SK-N-SH (cell line): ENCODE data around the gene CUL1. TPM values are rescaled to one million over a fixed set of nuclear protein-coding genes. Genes with fewer than 3 reads are reported as not detected.

ENCODE experiments used
- CTCF ChIA-PET: fragments of 300-600, 350-600 bp; formaldehyde crosslinking; extraction: SDS; loops from one replicate; lab custom pipeline; 2021; lab: Yijun Ruan, JAX
- POLR2A ChIA-PET: fragments of 350-600 bp; sonication (Branson Sonifier 250); formaldehyde crosslinking; extraction: SDS; loops from one replicate; lab custom pipeline; 2020; ENCODE audit warnings: antibody characterized with exemption, inconsistent platforms; lab: Yijun Ruan, JAX
- DNase-seq: peaks from one replicate; pipeline ENCODE4 v3.0.0; 2012
- H2AFZ ChIP-seq: fragments of 200-600 bp; sonication (generic); 2 replicates; pipeline ENCODE4 v1.8.1; 2016; ENCODE audit warnings: antibody characterized with exemption, mild to moderate bottlenecking, low read depth
- H3F3A ChIP-seq: fragments of 200-600 bp; sonication (generic); replicated peaks from 2 replicates; pipeline ENCODE3; 2016; ENCODE audit warnings: antibody characterized with exemption, mild to moderate bottlenecking; ENCODE audit not compliant: insufficient read depth
- H3K27ac ChIP-seq, 2 experiments: fragments of 200-500 bp in 1 of 2; fragments of 200-600 bp in 1 of 2; sonication (Bioruptor generic) in 1 of 2; sonication (generic), shearing (Covaris generic) in 1 of 2; 2 replicates each; pipeline versions ENCODE4 v1.5.1 to v1.6.1; 2014 to 2016; ENCODE audit warnings: low read depth in 2 of 2, inconsistent platforms in 1 of 2, low read length in 1 of 2, mild to moderate bottlenecking in 1 of 2, mixed read lengths in 1 of 2
- H3K27me3 ChIP-seq: fragments of 200-600 bp; sonication (generic), shearing (Covaris generic); 2 replicates; pipeline ENCODE4 v1.6.1; 2016; ENCODE audit warnings: mixed run types; ENCODE audit not compliant: insufficient read depth
- H3K36me3 ChIP-seq, 2 experiments: fragments of 200-500 bp in 1 of 2; fragments of 200-600 bp in 1 of 2; sonication (Bioruptor generic) in 1 of 2; sonication (generic) in 1 of 2; replicated peaks in 1 of 2; 2 replicates each; pipeline versions ENCODE3 to v1.5.1; 2014 to 2016; ENCODE audit warnings: low read length in 1 of 2, mild to moderate bottlenecking in 1 of 2; ENCODE audit not compliant: insufficient read depth in 2 of 2, control insufficient read depth in 1 of 2
- H3K4me1 ChIP-seq, 2 experiments: fragments of 200-500 bp in 1 of 2; fragments of 200-600 bp in 1 of 2; sonication (Bioruptor generic) in 1 of 2; sonication (generic), shearing (Covaris generic) in 1 of 2; 2 replicates each; pipeline versions ENCODE4 v1.5.1 to v1.6.1; 2014 to 2016; ENCODE audit warnings: low read depth in 1 of 2, low read length in 1 of 2, mixed run types in 1 of 2; ENCODE audit not compliant: insufficient read depth in 2 of 2, control insufficient read depth in 1 of 2
- H3K4me2 ChIP-seq: fragments of 200-600 bp; sonication (generic), shearing (Covaris generic); 2 replicates; pipeline ENCODE4 v1.6.1; 2017; ENCODE audit warnings: mixed run types
- H3K4me3 ChIP-seq, 2 experiments: fragments of 200-500 bp in 1 of 2; fragments of 200-600 bp in 1 of 2; sonication (Bioruptor generic) in 1 of 2; sonication (generic), shearing (Covaris generic) in 1 of 2; 2 replicates each; pipeline versions ENCODE4 v1.5.1 to v1.8.1; 2014 to 2016; ENCODE audit warnings: low read depth in 2 of 2, inconsistent platforms in 1 of 2, low read length in 1 of 2, mild to moderate bottlenecking in 1 of 2, mixed read lengths in 1 of 2, moderate library complexity in 1 of 2
- H3K79me2 ChIP-seq: fragments of 200-600 bp; sonication (generic); 2 replicates; pipeline ENCODE4 v1.8.1; 2017; ENCODE audit warnings: mild to moderate bottlenecking; ENCODE audit not compliant: insufficient read depth
- H3K9ac ChIP-seq: fragments of 200-600 bp; sonication (generic); 2 replicates; pipeline ENCODE4 v1.6.1; 2017; ENCODE audit warnings: mixed run types
- H3K9me2 ChIP-seq: fragments of 200-600 bp; sonication (generic); 2 replicates; pipeline ENCODE4 v1.6.1; 2017; ENCODE audit warnings: mixed run types
- H3K9me3 ChIP-seq: fragments of 200-600 bp; sonication (generic); 2 replicates; pipeline ENCODE4 v1.6.1; 2017; ENCODE audit warnings: mixed run types, mild to moderate bottlenecking, moderate library complexity
- H4K20me1 ChIP-seq: fragments of 200-600 bp; sonication (generic); 2 replicates; pipeline ENCODE4 v1.6.1; 2017; ENCODE audit warnings: mild to moderate bottlenecking, mixed run types; ENCODE audit not compliant: insufficient read depth
- CHD2 ChIP-seq: fragments of 150-350 bp; IDR thresholded peaks from 2 replicates; pipeline ENCODE4 v1.6.1; 2018; ENCODE audit warnings: low read length; ENCODE audit not compliant: partially characterized antibody
- ELF1 ChIP-seq: IDR thresholded peaks from 2 replicates; pipeline ENCODE4 v1.4.0; 2012
- FOSL2 ChIP-seq: IDR thresholded peaks from 2 replicates; pipeline ENCODE4 v1.4.0; 2012; ENCODE audit warnings: low read depth, mild to moderate bottlenecking, moderate library complexity, borderline replicate concordance
- FOXJ3 ChIP-seq: sonication (generic); formaldehyde crosslinking; IDR thresholded peaks from 2 replicates; pipeline ENCODE4 v1.5.1; 2020; ENCODE audit warnings: mild to moderate bottlenecking, missing genetic modification reagents
- FOXM1 ChIP-seq: IDR thresholded peaks from 2 replicates; pipeline ENCODE4 v1.4.0; 2012; ENCODE audit warnings: low read depth, mild to moderate bottlenecking
- GABPA ChIP-seq: IDR thresholded peaks from 2 replicates; pipeline ENCODE4 v1.4.0; 2012; ENCODE audit warnings: low read depth, mild to moderate bottlenecking
- GATA2 ChIP-seq: sonication (generic); formaldehyde crosslinking; IDR thresholded peaks from 2 replicates; pipeline ENCODE4 v1.5.0; 2020; ENCODE audit warnings: mild to moderate bottlenecking, missing genetic modification reagents
- JUND ChIP-seq: IDR thresholded peaks from 2 replicates; pipeline ENCODE4 v1.4.0; 2012
- MAX ChIP-seq: IDR thresholded peaks from 2 replicates; pipeline ENCODE4 v1.4.0; 2012; ENCODE audit warnings: low read depth
- MEF2A ChIP-seq: IDR thresholded peaks from 2 replicates; pipeline ENCODE4 v1.4.0; 2012; ENCODE audit warnings: low read depth, borderline replicate concordance
- MXI1 ChIP-seq: IDR thresholded peaks from 2 replicates; pipeline ENCODE4 v1.6.1; 2012; ENCODE audit warnings: mild to moderate bottlenecking, low read depth, low read length, improper control_type of control experiment
- NFIC ChIP-seq: IDR thresholded peaks from 2 replicates; pipeline ENCODE4 v1.4.0; 2012; ENCODE audit warnings: borderline replicate concordance
- POLR2AphosphoS5 ChIP-seq: IDR thresholded peaks from 2 replicates; pipeline ENCODE4 v1.6.1; 2012; ENCODE audit warnings: low read depth, low read length
- RAD21 ChIP-seq: IDR thresholded peaks from 2 replicates; pipeline ENCODE4 v1.6.1; 2012; ENCODE audit warnings: mild to moderate bottlenecking, low read length
- RFX5 ChIP-seq: IDR thresholded peaks from 2 replicates; pipeline ENCODE4 v1.6.1; 2012; ENCODE audit warnings: mild to moderate bottlenecking, improper control_type of control experiment, low read length
- RXRA ChIP-seq: IDR thresholded peaks from 2 replicates; pipeline ENCODE4 v1.4.0; 2012; ENCODE audit warnings: low read depth, mild to moderate bottlenecking, borderline replicate concordance
- SIN3A ChIP-seq: IDR thresholded peaks from 2 replicates; pipeline ENCODE4 v1.6.1; 2012; ENCODE audit warnings: low read depth, mild to moderate bottlenecking, low read length, moderate library complexity, borderline replicate concordance
- SMC3 ChIP-seq: IDR thresholded peaks from 2 replicates; pipeline ENCODE4 v1.6.1; 2012; ENCODE audit warnings: low read depth, low read length, improper control_type of control experiment
- TAF1 ChIP-seq: IDR thresholded peaks from 2 replicates; pipeline ENCODE4 v1.6.1; 2012; ENCODE audit warnings: low read depth, mild to moderate bottlenecking, low read length, moderate library complexity, borderline replicate concordance
- TCF12 ChIP-seq: IDR thresholded peaks from 2 replicates; pipeline ENCODE4 v1.4.0; 2012
- YY1 ChIP-seq: IDR thresholded peaks from 2 replicates; pipeline ENCODE4 v1.4.0; 2012; ENCODE audit warnings: low read depth, mild to moderate bottlenecking
- WGBS: methylation state at CpG from one replicate; pipeline ENCODE4 v1.1.6; 2017; ENCODE audit warnings: low lambda C conversion rate; 5-methylcytosine and 5-hydroxymethylcytosine counted together
- polyA plus RNA-seq, 3 experiments: library from polyadenylated mRNA; depleted of rRNA; stranded (reverse); fragments of >200 nt; gene quantifications; 2 replicates each; pipeline ENCODE4 v1.2.3, GENCODE V29; 2012
- TF ChIP-seq, protein P1 (sequence below): fragments of 150-350 bp; IDR thresholded peaks from 2 replicates; pipeline ENCODE4 v1.6.1; 2016; ENCODE audit warnings: mild to moderate bottlenecking, low read depth, low read length
- TF ChIP-seq, protein P2 (sequence below): IDR thresholded peaks from 2 replicates; pipeline ENCODE4; 2012
- TF ChIP-seq, protein P3 (sequence below): IDR thresholded peaks from 2 replicates; pipeline ENCODE4 v1.4.0; 2012; ENCODE audit warnings: low read depth, borderline replicate concordance

Gene CUL1
- polyA plus RNA-seq, 1 of the 3 experiments (the other 2 are of a cell fraction): 45.2 TPM

- no peak overlapping the region for H3K9ac ChIP-seq
- ChIA-PET POLR2A (no interaction called here), CTCF (interaction anchor here (0.7 to 1.0 kb wide), 3 partner anchors 82 to 309 kb away, joined by 3 read pairs; no protein-coding TSS in a partner anchor)
- no peaks in the 10 kb centered on the region for H3K9me3 ChIP-seq
- H3F3A ChIP-seq: no peaks in the 10 kb centered on the region
- H3K4me1 ChIP-seq: no peaks in the 10 kb centered on the region
- no peaks in the 10 kb centered on the region for H3K36me3 ChIP-seq
- WGBS: 69% methylated on average over 4 of the region's 4 CpGs
- H3K4me2 ChIP-seq: no peak overlapping the region
- no peaks in the 10 kb centered on the region for H3K27me3 ChIP-seq
- no peak overlapping the region for H3K27ac ChIP-seq
- no peaks in the 10 kb centered on the region for H3K79me2 ChIP-seq
- H3K9me2 ChIP-seq: no peaks in the 10 kb centered on the region
- no peak overlapping the region for H3K4me3 ChIP-seq
- no peak for DNase-seq
- H2AFZ ChIP-seq: no peak overlapping the region
- H4K20me1 ChIP-seq: no peaks in the 10 kb centered on the region
- TF ChIP-seq CHD2 (no peak), RFX5 (no peak), SIN3A (no peak)
Observed at GRCh38 chr7:148657929-148658328, 40.8 kb upstream of the CUL1 start.

GRCh38 chr7:148661471-148661870 lies 37.2 kb upstream of the CUL1 start:
- H3K9ac ChIP-seq: no peak overlapping the region
- H3K27me3 ChIP-seq: no peaks in the 10 kb centered on the region
- H3K4me1 ChIP-seq: no peaks in the 10 kb centered on the region
- no peak overlapping the region for H3K4me2 ChIP-seq
- no peaks in the 10 kb centered on the region for H4K20me1 ChIP-seq
- ChIA-PET CTCF (no interaction called here), POLR2A (no interaction called here)
- H3K36me3 ChIP-seq: no peaks in the 10 kb centered on the region
- DNase-seq: no peak
- no peaks in the 10 kb centered on the region for H3F3A ChIP-seq
- H3K79me2 ChIP-seq: no peaks in the 10 kb centered on the region
- no peaks in the 10 kb centered on the region for H3K9me2 ChIP-seq
- H3K4me3 ChIP-seq: no peak overlapping the region
- no peak overlapping the region for H2AFZ ChIP-seq
- WGBS: 90% methylated on average over 2 of the region's 2 CpGs
- no peaks in the 10 kb centered on the region for H3K9me3 ChIP-seq
- H3K27ac ChIP-seq: no peak overlapping the region
- TF ChIP-seq YY1 (no peak), POLR2AphosphoS5 (no peak)

- Histone ChIP-seq H3K9me2 (no peaks in the 10 kb centered on the region), H3F3A (no peaks in the 10 kb centered on the region), H3K4me2 (no peak overlapping the region), H4K20me1 (no peaks in the 10 kb centered on the region), H3K4me1 (no peaks in the 10 kb centered on the region), H3K79me2 (no peaks in the 10 kb centered on the region), H3K9me3 (no peaks in the 10 kb centered on the region), H3K4me3 (no peak overlapping the region), H3K36me3 (no peaks in the 10 kb centered on the region), H3K9ac (no peak overlapping the region), H3K27me3 (no peaks in the 10 kb centered on the region), H2AFZ (no peak overlapping the region), H3K27ac (no peak overlapping the region)
- DNase-seq: no peak
- ChIA-PET CTCF (no interaction called here), POLR2A (no interaction called here)
- 51% methylated on average over 3 of the region's 3 CpGs for WGBS
- TF ChIP-seq RFX5: no peak
- no peak for TF ChIP-seq RAD21
- TF ChIP-seq NFIC: peak; percentile 84
- TF ChIP-seq ELF1: no peak
- no peak for TF ChIP-seq POLR2AphosphoS5
- TF ChIP-seq GATA2 (CRISPR knock-in tag): no peak
- TF ChIP-seq JUND: no peak
- TF ChIP-seq, protein P1, sequence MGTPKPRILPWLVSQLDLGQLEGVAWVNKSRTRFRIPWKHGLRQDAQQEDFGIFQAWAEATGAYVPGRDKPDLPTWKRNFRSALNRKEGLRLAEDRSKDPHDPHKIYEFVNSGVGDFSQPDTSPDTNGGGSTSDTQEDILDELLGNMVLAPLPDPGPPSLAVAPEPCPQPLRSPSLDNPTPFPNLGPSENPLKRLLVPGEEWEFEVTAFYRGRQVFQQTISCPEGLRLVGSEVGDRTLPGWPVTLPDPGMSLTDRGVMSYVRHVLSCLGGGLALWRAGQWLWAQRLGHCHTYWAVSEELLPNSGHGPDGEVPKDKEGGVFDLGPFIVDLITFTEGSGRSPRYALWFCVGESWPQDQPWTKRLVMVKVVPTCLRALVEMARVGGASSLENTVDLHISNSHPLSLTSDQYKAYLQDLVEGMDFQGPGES: no peak
- peak; percentile 33; the same call in 1 of the 2 replicates for TF ChIP-seq TCF12
- TF ChIP-seq TAF1: no peak
- TF ChIP-seq FOXM1: no peak
- TF ChIP-seq, protein P2, sequence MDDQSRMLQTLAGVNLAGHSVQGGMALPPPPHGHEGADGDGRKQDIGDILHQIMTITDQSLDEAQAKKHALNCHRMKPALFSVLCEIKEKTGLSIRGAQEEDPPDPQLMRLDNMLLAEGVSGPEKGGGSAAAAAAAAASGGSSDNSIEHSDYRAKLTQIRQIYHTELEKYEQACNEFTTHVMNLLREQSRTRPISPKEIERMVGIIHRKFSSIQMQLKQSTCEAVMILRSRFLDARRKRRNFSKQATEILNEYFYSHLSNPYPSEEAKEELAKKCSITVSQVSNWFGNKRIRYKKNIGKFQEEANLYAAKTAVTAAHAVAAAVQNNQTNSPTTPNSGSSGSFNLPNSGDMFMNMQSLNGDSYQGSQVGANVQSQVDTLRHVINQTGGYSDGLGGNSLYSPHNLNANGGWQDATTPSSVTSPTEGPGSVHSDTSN: peak; percentile 33; the same call in 1 of the 2 replicates
- no peak for TF ChIP-seq MAX
- no peak for TF ChIP-seq FOXJ3
- TF ChIP-seq SMC3: no peak
- TF ChIP-seq, protein P3, sequence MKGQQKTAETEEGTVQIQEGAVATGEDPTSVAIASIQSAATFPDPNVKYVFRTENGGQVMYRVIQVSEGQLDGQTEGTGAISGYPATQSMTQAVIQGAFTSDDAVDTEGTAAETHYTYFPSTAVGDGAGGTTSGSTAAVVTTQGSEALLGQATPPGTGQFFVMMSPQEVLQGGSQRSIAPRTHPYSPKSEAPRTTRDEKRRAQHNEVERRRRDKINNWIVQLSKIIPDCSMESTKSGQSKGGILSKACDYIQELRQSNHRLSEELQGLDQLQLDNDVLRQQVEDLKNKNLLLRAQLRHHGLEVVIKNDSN: no peak
- no peak for TF ChIP-seq MEF2A
- TF ChIP-seq MXI1: no peak
- no peak for TF ChIP-seq GABPA
- TF ChIP-seq FOSL2: no peak
- TF ChIP-seq RXRA: no peak
Observed at GRCh38 chr7:148662646-148663045, 36.1 kb upstream of the CUL1 start.
